NCI-H2227 (cell line): Measurements from ENCODE around the gene ABCB7.
A peak's percentile ranks its signal among the peaks of the same experiment; 100 is the strongest.
"Not testable (repeated sequence)": the region's sequence is repeated elsewhere in the genome, so short reads cannot be mapped to it uniquely, and the experiment has no call there.

ENCODE experiments used
- DNase-seq: peaks from one replicate; lab custom pipeline; 2025; ENCODE audit not compliant: unreplicated experiment; lab: John Stamatoyannopoulos, UW

Gene ABCB7

GRCh38 chrX:75155827-75156525 is at the start of gene ABCB7:
ABCB7 (minus strand) TSS chrX:75156283; CDS start chrX:75156272, 11 bp downstream.
- peak; percentile 90 for DNase-seq

DNA sequence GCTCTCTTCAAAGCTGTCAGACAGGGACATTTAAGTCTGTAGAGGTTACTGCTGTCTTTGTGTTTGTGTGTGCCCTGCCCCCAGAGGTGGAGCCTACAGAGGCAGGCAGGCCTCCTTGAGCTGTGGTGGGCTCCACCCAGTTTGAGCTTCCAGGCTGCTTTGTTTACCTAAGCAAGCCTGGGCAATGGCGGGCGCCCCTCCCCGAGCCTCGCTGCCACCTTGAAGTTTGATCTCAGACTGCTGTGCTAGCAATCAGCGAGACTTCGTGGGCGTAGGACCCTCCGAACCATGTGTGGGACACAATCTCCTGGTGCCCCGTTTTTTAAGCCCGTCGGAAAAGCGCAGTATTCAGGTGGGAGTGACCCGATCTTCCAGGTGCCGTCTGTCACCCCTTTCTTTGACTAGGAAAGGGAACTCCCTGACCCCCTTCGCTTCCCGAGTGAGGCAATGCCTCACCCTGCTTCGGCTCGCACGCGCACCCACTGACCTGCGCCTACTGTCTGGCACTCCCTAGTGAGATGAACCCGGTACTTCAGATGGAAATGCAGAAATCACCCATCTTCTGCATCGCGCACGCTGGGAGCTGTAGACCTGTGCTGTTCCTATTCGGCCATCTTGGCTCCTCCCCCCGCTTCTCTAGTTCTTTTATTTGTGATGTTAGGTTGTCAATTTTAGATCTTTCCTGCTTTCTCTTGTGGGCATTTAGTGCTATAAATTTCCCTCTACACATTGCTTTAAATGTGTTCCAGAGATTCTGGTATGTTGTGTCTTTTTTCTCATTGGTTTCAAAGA is 32.5 kb upstream of the ABCB7 start:
- not testable (repeated sequence) for DNase-seq

GRCh38 chrX:75181721-75182120 is 25.6 kb upstream of the ABCB7 start:
- no peak for DNase-seq

- DNase-seq = not testable (repeated sequence)
Measured at GRCh38 chrX:75179536-75180293, 23.6 kb upstream of the ABCB7 start.

- DNase-seq = not testable (repeated sequence)
Measured at GRCh38 chrX:75172257-75172890, 16.3 kb upstream of the ABCB7 start.

DNA sequence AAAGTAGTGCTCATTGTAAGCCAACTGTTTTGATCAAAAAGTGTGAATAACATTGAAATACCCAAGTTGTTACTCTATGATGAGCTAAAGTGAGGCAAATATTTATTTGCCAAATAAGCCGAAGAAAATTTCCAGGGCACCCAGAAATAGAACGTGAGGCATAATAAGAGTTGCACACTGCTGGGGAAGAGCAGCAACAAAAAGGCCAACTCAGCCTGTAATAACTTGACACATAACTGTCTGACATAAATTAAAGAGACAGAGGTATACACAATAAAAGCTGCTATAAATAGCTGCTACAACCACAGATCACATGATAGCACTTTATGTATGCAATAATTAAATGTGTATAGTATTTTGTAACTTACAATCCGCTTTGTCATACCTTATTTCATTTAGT is 2.0 kb upstream of the ABCB7 start:
- no peak for DNase-seq

DNA sequence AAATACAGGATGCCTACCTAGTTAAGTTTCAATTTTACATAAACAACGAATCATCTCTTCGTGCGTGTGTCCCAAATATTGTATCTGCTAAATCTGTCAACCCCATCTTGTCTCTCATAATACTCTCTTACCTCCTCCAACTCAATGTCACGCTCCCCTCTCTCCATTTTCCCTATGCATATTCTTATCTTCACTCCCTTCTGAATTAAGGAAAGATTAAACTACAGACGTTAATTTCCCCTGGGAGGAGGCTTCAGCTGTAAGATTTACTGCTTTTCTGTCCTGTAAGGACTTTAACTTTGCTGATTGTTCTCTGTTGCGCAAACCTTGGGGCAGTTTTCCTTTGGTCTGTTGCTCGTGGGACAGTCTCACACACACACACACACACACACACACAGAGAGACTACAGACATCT is 455 bp upstream of the ABCB7 start:
- no peak for DNase-seq

DNA sequence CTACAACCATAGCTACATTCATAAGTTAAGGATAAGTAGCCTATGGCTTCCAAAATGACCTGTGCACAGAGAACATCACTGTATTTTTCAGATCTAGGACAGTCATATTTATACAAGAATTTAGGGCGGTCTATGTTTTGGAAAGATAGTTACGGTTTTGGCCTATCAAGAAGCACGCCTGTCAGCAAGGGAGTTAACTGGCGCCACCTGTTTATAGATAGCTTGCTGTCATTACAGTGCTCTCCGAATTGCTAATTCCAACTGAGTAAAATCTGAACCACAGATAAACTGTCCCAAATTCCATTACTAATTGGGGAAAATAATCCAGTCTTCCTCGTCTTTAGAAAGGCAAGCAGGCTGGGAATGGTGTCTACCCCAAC is 646 bp downstream of the ABCB7 start:
- DNase-seq = no peak

GRCh38 chrX:75154871-75155270 is 1.2 kb downstream of the ABCB7 start:
- no peak for DNase-seq

DNA sequence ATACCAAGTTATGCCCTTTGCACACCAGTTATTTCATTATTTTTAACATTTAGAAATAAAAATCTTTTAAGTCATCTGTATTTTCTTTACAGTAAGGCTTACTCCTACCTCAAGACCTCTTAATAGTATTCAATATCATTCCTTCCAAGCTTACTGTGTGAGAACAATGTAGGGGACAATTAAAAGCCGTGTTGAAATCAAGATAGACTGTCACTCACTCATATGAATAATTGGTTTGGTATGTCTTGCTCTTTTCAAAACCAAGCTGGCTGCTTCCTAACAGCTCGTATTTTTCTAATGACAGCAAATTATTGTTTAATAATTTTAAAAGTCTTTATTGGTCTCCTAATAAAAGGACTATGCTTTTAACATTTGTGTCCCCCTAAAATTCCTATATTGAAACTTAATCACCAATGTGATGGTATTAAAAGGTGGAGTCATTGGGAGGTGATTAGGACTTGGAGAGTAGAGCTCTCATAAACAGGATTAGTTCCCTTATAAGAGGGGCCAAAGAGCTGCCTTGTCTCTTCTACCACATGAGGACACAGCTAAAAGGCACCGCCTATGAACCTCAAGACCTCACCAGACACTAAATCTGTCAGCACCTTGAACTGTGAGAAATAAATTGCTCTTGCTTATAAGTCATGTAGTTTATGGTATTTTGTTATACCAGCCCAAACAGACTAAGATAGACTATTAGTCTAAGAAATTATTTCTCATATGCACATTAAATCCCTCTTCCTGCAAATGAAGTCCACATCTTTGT is 4.1 kb downstream of the ABCB7 start:
- DNase-seq = no peak

GRCh38 chrX:75149654-75150053 is 6.4 kb downstream of the ABCB7 start:
- no peak for DNase-seq

GRCh38 chrX:75132672-75133071 is 23.4 kb downstream of the ABCB7 start:
- DNase-seq = no peak

DNA sequence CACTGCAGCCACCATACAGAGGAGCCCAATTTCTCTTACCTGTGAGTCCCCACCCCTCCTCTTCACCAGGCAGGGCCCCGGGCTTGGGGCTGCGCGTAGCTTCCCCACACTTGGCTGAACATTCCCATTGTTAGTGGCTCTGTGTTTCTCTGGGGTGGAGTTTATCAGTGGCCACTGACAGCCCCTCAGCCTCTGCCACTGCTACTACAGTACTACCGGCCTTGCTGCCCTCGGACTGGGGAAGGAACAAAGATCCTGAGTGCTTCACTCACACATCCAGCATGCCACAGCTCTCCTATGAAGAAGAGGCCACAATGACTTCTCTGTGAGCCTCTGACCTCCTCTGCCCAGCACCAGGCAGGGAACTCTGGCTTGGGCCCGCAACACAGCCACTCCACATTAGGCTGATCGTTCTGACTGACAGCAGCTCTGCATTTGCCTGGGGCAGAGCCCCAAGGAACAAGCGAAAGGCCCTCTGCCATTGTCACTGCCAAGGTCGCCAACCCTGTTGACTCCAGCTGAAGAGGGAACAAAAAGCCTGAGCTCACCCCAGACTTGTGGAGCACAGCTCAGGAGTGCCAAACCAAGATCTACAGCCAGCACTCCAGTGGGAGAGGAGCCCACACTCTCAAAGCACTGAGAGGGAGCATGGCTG is 24.0 kb downstream of the ABCB7 start:
- DNase-seq = no peak

- DNase-seq = not testable (repeated sequence)
Measured at GRCh38 chrX:75129069-75129468, 27.0 kb downstream of the ABCB7 start.

DNA sequence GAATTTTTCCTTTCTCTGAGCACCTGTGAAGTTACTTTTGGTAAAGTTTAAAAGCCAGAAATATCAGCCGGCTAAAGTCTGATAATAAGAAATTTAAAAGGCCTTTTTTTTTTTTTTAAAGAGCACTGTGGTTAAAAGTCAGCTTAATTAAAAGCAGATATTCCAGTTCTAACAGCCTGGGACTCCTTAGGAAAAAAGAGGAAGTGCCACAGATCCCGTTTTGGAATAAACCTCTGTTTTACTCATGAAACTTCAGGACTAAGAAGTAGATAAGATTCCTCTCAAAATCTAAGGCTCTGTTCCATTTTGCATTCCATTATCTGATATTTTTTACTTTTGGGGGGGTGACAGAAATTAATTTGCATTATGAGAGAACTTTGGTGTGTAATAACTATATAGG is 37.8 kb downstream of the ABCB7 start:
- no peak for DNase-seq

DNA sequence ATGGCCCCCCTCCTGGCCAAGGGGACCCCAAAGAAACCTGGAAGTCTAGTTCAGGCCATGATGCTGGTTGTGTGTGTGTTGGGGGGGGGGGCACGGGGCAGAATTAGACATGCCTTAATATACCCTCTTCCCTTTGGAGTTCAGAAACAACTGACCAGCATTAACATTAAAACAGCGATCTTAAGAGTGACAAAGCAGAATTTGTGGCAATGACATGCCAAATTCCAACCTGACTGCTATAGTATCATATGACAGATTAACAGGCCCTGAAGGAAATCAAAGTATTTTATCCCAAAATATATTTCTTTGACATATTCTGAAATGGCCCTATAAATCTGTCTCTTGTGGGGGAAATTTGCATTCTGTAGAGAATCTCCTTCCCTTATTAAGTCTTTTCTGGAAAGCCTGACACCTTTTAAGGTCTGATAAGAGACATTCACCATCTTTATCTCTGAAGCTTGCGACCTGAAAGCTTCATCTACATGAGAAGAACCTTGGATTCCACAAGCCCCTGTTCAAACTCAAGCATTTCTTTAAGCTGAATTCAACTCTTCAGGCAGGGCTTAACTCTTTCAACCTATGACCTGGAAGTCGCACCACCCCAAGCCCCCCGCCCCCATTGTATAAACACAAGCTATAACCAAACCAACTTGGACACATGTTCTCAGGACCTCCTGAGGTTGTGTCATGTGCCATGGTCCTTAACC is 40.2 kb downstream of the ABCB7 start:
- no peak for DNase-seq

DNA sequence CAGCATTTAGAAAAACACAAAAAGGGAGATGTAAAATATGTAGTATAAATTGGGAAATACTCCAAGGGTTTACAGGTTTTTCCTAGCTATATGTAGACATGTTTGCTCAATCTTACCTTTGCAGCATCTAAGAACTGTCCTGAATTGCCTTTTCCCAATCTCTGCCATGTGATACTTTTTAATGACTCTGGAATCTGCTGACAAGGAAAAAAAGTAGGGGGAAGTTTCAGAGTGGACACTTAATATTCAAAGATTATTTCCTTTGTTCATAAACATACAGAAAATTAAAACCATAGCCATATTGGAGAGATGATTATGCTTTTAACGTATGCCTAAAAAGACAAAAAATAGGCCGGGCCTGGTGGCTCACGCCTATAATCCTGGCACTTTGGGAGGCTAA is 41.4 kb downstream of the ABCB7 start:
- no peak for DNase-seq

- no peak for DNase-seq
Measured at GRCh38 chrX:75113664-75114063, 42.4 kb downstream of the ABCB7 start.

GRCh38 chrX:75107863-75108509 is 48.1 kb downstream of the ABCB7 start:
- DNase-seq = no peak
